ENCODE data around the gene PIRT. TPM values are rescaled to one million over a fixed set of nuclear protein-coding genes. Genes with fewer than 3 reads are reported as not detected.

PIRT gene
- polyA plus RNA-seq, 2 of the 4 experiments (the other 2 are of a cell fraction) = not detected

GRCh38 chr17:10775740-10776356 is 62.0 kb downstream of the PIRT start:
- CTCF ChIA-PET = interaction anchor here (0.6 kb wide), 1 partner anchor 1854 kb away, joined by 4 read pairs; no protein-coding TSS in a partner anchor

DNA sequence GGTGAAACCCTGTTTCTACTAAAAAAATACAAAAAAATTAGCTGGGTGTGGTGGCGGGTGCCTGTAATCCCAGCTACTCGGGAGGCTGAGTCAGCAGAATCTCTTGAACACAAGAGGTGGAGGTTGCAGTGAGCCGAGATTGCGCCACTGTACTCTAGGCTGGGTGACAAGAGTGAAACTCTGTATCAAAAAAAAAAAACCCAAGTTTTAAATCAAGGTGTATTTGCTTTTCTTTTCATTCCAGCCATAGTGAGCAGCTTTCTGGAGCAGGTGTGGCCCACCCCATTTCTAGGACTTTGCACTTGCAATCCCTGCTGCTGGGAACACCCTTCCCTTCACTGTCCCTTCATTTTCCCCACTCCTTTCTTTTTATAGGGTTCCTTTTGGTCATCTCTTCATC is 62.8 kb downstream of the PIRT start:
- Histone ChIP-seq H3K4me1 (no peaks in the 10 kb centered on the region), H3K4me3 (no peak overlapping the region), H3K4me2 (no peak overlapping the region), H3K27ac (no peak overlapping the region), H3K9me3 (peaks cover 12% of the 10 kb centered on the region)
- FAIRE-seq (no peak), ATAC-seq (no peak), DNase-seq (ENCODE audit: low read depth in 1 of 2, low spot score in 1 of 2) (no peak)
- TF ChIP-seq MAFK (IDR thresholded peaks at IDR 0.05; ENCODE audit: partially characterized antibody) (peak; percentile 78), SMC3 (IDR thresholded peaks at IDR 0.05) (no peak), REST (IDR thresholded peaks at IDR 0.05) (no peak), ZFP36 (IDR thresholded peaks at IDR 0.05; ENCODE audit: borderline replicate concordance, partially characterized antibody) (no peak), FOSB (CRISPR knock-in tag; IDR thresholded peaks at IDR 0.05) (no peak), ATOH8 (CRISPR knock-in tag; IDR thresholded peaks at IDR 0.05; ENCODE audit: low read depth) (no peak), HOXA7 (CRISPR knock-in tag; IDR thresholded peaks at IDR 0.05) (no peak)
- TF ChIP-seq, protein P1, sequence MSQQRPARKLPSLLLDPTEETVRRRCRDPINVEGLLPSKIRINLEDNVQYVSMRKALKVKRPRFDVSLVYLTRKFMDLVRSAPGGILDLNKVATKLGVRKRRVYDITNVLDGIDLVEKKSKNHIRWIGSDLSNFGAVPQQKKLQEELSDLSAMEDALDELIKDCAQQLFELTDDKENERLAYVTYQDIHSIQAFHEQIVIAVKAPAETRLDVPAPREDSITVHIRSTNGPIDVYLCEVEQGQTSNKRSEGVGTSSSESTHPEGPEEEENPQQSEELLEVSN (IDR thresholded peaks at IDR 0.05; ENCODE audit: borderline replicate concordance, low read depth) = no peak
- 52% methylated on average over 4 of the region's 4 CpGs for WGBS (ENCODE audit: missing lambda C conversion rate)
- ChIA-PET POLR2A (no interaction called here), CTCF (interaction anchor here (0.6 kb wide), 3 partner anchors 17 to 1855 kb away, joined by 3 to 4 read pairs (median 3); no protein-coding TSS in a partner anchor)

More at GRCh38 chr17:10775740-10776356, 62.0 kb downstream of the PIRT start:
- POLR2A ChIA-PET = no interaction called here
- H3K27ac ChIP-seq = no peak overlapping the region; a peak in 1 of 6 replicates
- DNase-seq (ENCODE audit: low read depth in 1 of 2, low spot score in 1 of 2) (no peak), ATAC-seq (no peak), FAIRE-seq (no peak)
- WGBS (ENCODE audit: missing lambda C conversion rate) = 10% methylated on average over 5 of the region's 5 CpGs
- H3K4me3 ChIP-seq = no peak overlapping the region
- no peak for TF ChIP-seq MAZ (IDR thresholded peaks at IDR 0.05; ENCODE audit: borderline replicate concordance, low read depth, low read length)
- TF ChIP-seq POLR2A (IDR thresholded peaks at IDR 0.05; ENCODE audit: low read length) = no peak
- no peak for TF ChIP-seq HOXA7 (CRISPR knock-in tag; IDR thresholded peaks at IDR 0.05)
- no peak for TF ChIP-seq RNF2 (IDR thresholded peaks at IDR 0.05; ENCODE audit: borderline replicate concordance, low read depth)
- no peak for TF ChIP-seq JUN (IDR thresholded peaks at IDR 0.05)
- TF ChIP-seq NFE2L2 (conservative IDR thresholded peaks at IDR 0.05; ENCODE audit: low read length) = no peak
- TF ChIP-seq POLR2AphosphoS2 (conservative IDR thresholded peaks at IDR 0.05; ENCODE audit: low read length) = no peak
- TF ChIP-seq, protein P2, sequence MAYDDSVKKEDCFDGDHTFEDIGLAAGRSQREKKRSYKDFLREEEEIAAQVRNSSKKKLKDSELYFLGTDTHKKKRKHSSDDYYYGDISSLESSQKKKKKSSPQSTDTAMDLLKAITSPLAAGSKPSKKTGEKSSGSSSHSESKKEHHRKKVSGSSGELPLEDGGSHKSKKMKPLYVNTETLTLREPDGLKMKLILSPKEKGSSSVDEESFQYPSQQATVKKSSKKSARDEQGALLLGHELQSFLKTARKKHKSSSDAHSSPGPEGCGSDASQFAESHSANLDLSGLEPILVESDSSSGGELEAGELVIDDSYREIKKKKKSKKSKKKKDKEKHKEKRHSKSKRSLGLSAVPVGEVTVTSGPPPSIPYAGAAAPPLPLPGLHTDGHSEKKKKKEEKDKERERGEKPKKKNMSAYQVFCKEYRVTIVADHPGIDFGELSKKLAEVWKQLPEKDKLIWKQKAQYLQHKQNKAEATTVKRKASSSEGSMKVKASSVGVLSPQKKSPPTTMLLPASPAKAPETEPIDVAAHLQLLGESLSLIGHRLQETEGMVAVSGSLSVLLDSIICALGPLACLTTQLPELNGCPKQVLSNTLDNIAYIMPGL (CRISPR knock-in tag; IDR thresholded peaks at IDR 0.05; ENCODE audit: borderline replicate concordance) = no peak
- H3K4me2 ChIP-seq = no peak overlapping the region
- peaks cover 12% of the 10 kb centered on the region for H3K9me3 ChIP-seq
- H3K4me1 ChIP-seq = no peaks in the 10 kb centered on the region
